ENCODE measurements around the gene ZFYVE28. TPM values are rescaled to one million over a fixed set of nuclear protein-coding genes. Genes with fewer than 3 reads are reported as not detected.

ZFYVE28 gene
- total and polyA plus RNA-seq, 9 donors: 1.3 to 12.1 (median 8.6) TPM

DNA sequence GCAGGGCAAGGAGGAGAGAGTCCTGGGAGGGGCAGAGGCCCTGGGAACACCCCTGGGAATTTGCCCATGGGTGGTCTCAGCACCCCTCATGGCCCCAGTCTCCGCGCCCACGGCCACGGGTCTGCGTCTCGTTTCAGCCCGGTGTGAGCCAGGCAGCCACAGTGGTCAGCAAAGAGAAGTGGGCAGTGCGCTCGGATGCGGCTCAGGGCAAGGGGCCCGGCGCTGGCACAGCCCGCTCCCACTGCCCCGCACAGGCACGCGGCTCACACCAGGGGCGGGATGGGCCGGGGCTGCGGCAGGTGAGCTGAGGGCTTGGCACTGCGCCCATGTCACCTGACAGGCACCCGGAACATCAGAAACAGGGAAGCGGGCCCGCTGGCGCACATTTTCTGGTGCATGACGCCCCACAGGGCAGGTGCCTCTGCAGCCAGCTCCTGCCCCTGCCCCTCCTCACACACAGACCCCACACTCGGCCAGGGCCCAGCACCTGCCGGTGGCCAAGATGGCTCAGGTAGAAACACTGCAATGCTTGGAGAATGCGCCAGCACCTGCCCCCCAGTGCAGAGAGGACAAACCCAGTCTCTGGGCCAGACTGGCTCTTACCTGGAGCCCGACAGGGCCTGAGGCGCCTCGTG lies 114.6 kb downstream of the ZFYVE28 start:
- DNase-seq: no peak
- Histone ChIP-seq H3K27ac (no peak overlapping the region), H3K27me3 (no peaks in the 10 kb centered on the region), H3K4me3 (no peak overlapping the region), H3K4me1 (ENCODE audit: insufficient read depth) (no peaks in the 10 kb centered on the region), H3K36me3 (no peaks in the 10 kb centered on the region), H3K9me3 (no peaks in the 10 kb centered on the region)
- intact Hi-C loops (cut with DNase I): no loop called here
- WGBS, 3 donors: 85 to 90% (median 89%) methylated on average over 30 to 31 of the region's 31 CpGs
- TF ChIP-seq CTCF (IDR thresholded peaks at IDR 0.05): no peak

DNA sequence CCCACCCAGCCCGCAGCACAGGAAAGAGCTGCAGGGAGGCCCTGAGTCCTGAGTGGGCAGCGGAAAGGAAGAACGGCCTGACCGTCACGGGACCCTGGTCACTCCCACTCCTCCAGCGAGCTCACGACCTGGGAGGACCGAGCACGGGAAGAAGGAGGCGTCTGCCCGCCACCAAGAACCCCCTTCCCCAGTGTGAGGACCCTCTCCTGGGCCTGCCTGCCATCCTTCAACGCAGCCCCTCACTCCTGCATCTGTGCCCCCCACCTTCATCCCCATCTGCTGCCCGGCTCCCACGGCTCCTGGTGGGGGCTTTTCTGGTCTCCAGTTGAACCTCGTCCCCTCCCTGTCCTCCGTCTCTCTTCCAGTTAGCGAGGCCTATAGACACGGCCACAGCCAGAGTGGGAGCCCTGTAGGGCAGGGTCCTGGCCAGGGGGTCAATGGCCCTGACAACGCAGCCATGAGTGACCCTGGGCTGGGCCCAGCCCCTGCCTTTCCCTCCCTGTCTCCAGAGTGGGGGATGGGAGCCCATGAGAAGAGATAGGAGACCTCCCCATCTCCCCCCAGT lies 115.2 kb downstream of the ZFYVE28 start:
- WGBS, 3 donors: 91 to 94% (median 93%) methylated on average over 19 of the region's 19 CpGs
- no peaks in the 10 kb centered on the region for H3K4me1 ChIP-seq (ENCODE audit: insufficient read depth)
- intact Hi-C loops (cut with DNase I): no loop called here
- no peaks in the 10 kb centered on the region for H3K36me3 ChIP-seq
- no peak overlapping the region for H3K27ac ChIP-seq
- H3K9me3 ChIP-seq: no peaks in the 10 kb centered on the region
- H3K27me3 ChIP-seq: no peaks in the 10 kb centered on the region
- DNase-seq: no peak
- no peak overlapping the region for H3K4me3 ChIP-seq
- no peak for TF ChIP-seq POLR2A (IDR thresholded peaks at IDR 0.05)
- TF ChIP-seq CTCF (IDR thresholded peaks at IDR 0.05): no peak
- no peak for TF ChIP-seq EP300 (IDR thresholded peaks at IDR 0.05)

- H3K9me3 ChIP-seq: no peaks in the 10 kb centered on the region
- no peaks in the 10 kb centered on the region for H3K27me3 ChIP-seq
- WGBS, 3 donors: 88 to 94% (median 93%) methylated on average over 28 of the region's 28 CpGs
- no peak overlapping the region for H3K27ac ChIP-seq
- no peaks in the 10 kb centered on the region for H3K36me3 ChIP-seq
- intact Hi-C loops (cut with DNase I): no loop called here
- no peak overlapping the region for H3K4me3 ChIP-seq
- no peak for DNase-seq
- TF ChIP-seq CTCF (IDR thresholded peaks at IDR 0.05): no peak
- no peak for TF ChIP-seq EP300 (IDR thresholded peaks at IDR 0.05)
- TF ChIP-seq POLR2A (IDR thresholded peaks at IDR 0.05): no peak
- no peaks in the 10 kb centered on the region for H3K4me1 ChIP-seq (ENCODE audit: insufficient read depth)
These were observed 115.9 kb downstream of the ZFYVE28 start for GRCh38 chr4:2302387-2303119.

DNA sequence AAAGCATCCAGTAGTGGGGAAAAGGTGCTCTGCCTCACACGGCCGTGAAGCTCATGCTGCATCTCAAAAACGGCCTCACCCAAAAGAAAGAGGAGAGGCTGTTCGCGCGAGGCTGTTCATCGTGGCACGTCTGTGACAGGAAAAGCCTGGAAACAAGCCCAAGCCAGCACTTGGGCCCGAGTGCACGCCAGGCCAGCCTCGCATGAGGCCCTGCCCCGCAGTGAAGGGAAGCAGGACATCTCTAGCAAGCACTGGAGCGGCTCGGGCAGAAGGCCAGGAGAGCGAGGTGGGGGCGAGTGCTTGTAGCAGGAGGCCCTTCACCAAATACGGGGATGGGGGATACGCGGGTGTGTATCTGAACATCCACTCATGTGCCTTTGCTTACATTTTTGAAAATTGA lies 116.6 kb downstream of the ZFYVE28 start:
- H3K4me3 ChIP-seq: no peak overlapping the region
- no peak overlapping the region for H3K27ac ChIP-seq
- no peaks in the 10 kb centered on the region for H3K36me3 ChIP-seq
- no peaks in the 10 kb centered on the region for H3K27me3 ChIP-seq
- 71 to 81% (median 77%) methylated on average over 19 of the region's 19 CpGs for WGBS, 3 donors
- intact Hi-C loops (cut with DNase I): no loop called here
- no peak for DNase-seq
- TF ChIP-seq EP300 (IDR thresholded peaks at IDR 0.05) (no peak), CTCF (IDR thresholded peaks at IDR 0.05) (no peak), POLR2A (IDR thresholded peaks at IDR 0.05) (no peak)
- no peaks in the 10 kb centered on the region for H3K9me3 ChIP-seq
- no peaks in the 10 kb centered on the region for H3K4me1 ChIP-seq (ENCODE audit: insufficient read depth)

All from ovary (tissue), 9 donors.